ENCODE results near the gene LIX1L. TPM values are rescaled to one million over a fixed set of nuclear protein-coding genes. Genes with fewer than 3 reads are reported as not detected.
"Not testable (repeated sequence)": the region's sequence is repeated elsewhere in the genome, so short reads cannot be mapped to it uniquely, and the experiment has no call there.

Gene LIX1L
- total and polyA plus RNA-seq, 12 donors, result 9.6 to 61.2 (median 39.4) TPM

GRCh38 chr1:145927916-145928643 lies 29.7 kb downstream of the LIX1L start:
- intact Hi-C loops (cut with DNase I), result no loop called here
- Histone ChIP-seq H3K27ac (peak overlapping the region; percentile 89 to 96 (median 91)), H3K27me3 (no peaks in the 10 kb centered on the region), H3K4me3 (peak overlapping the region in 3 of 4 donors; percentile 80 to 96 (median 88)), H3K36me3 (replicated peaks in 1 of 2) (peaks cover 0 to 19% of the 10 kb centered on the region in 2 donors), H3K9me3 (replicated peaks in 1 of 3) (no peaks in the 10 kb centered on the region), H3K4me1 (replicated peaks in 1 of 2) (peaks cover 8 to 15% of the 10 kb centered on the region in 2 donors)
- DNase-seq, result no peak
- 61 to 66% (median 63%) methylated on average over 18 to 20 of the region's 20 CpGs for WGBS, 4 donors
- TF ChIP-seq POLR2A (IDR thresholded peaks at IDR 0.05), result no peak
- TF ChIP-seq CTCF (IDR thresholded peaks at IDR 0.05), result no peak

GRCh38 chr1:145927063-145927886 lies 30.5 kb downstream of the LIX1L start, which contains the start of gene RBM8A:
RBM8A (minus strand) TSS chr1:145927484; CDS start chr1:145927426, 58 bp downstream.
- Histone ChIP-seq H3K9me3 (replicated peaks in 1 of 3) (no peaks in the 10 kb centered on the region), H3K4me1 (replicated peaks in 1 of 2) (peaks cover 8 to 23% of the 10 kb centered on the region in 2 donors), H3K27ac (peak within 1 kb of the TSS; percentile 89 to 96 (median 91)), H3K36me3 (replicated peaks in 1 of 2) (peaks cover 0 to 26% of the 10 kb centered on the region in 2 donors), H3K4me3 (peak within 1 kb of the TSS; percentile 56 to 96 (median 84)), H3K27me3 (no peaks in the 10 kb centered on the region)
- 0 to 1% (median 0%) methylated on average over 41 of the region's 41 CpGs for WGBS, 4 donors
- TF ChIP-seq CTCF (IDR thresholded peaks at IDR 0.05), result peak; percentile 43 to 86 (median 74)
- peak; percentile 95 to 99 for TF ChIP-seq POLR2A (IDR thresholded peaks at IDR 0.05)
- DNase-seq, result peak; percentile 94 to 99 (median 97)
- intact Hi-C loops (cut with DNase I), result no loop called here

GRCh38 chr1:145926686-145927062 lies 31.1 kb downstream of the LIX1L start:
- Histone ChIP-seq H3K36me3 (replicated peaks in 1 of 2) (peaks cover 0 to 26% of the 10 kb centered on the region in 2 donors), H3K27me3 (no peaks in the 10 kb centered on the region), H3K27ac (peak overlapping the region; percentile 89 to 96 (median 91)), H3K4me3 (peak overlapping the region; percentile 56 to 96 (median 84)), H3K4me1 (replicated peaks in 1 of 2) (peaks cover 8 to 23% of the 10 kb centered on the region in 2 donors), H3K9me3 (replicated peaks in 1 of 3) (no peaks in the 10 kb centered on the region)
- peak in 1 of 7 donors; percentile 27 for DNase-seq
- WGBS, 4 donors, result 5 to 7% (median 6%) methylated on average over 19 of the region's 19 CpGs
- intact Hi-C loops (cut with DNase I), result no loop called here
- no peak for TF ChIP-seq POLR2A (IDR thresholded peaks at IDR 0.05)
- no peak for TF ChIP-seq CTCF (IDR thresholded peaks at IDR 0.05)

- peaks cover 16 to 43% of the 10 kb centered on the region in 2 donors for H3K4me1 ChIP-seq (replicated peaks in 1 of 2)
- no peak for DNase-seq
- no peaks in the 10 kb centered on the region for H3K27me3 ChIP-seq
- 78 to 89% (median 84%) methylated on average over 2 of the region's 2 CpGs for WGBS, 4 donors
- H3K9me3 ChIP-seq (replicated peaks in 1 of 3), result no peaks in the 10 kb centered on the region
- peaks cover 0 to 18% of the 10 kb centered on the region in 2 donors for H3K36me3 ChIP-seq (replicated peaks in 1 of 2)
- intact Hi-C loops (cut with DNase I), result no loop called here
- H3K27ac ChIP-seq, result no peak overlapping the region
- no peak for TF ChIP-seq POLR2A (IDR thresholded peaks at IDR 0.05)
- TF ChIP-seq CTCF (IDR thresholded peaks at IDR 0.05), result no peak
- no peak overlapping the region for H3K4me3 ChIP-seq
These were observed 35.6 kb downstream of the LIX1L start for GRCh38 chr1:145922266-145922665.

GRCh38 chr1:145920297-145920696 lies 37.5 kb downstream of the LIX1L start:
- H3K9me3 ChIP-seq (replicated peaks in 1 of 3); intact Hi-C loops (cut with DNase I); H3K27me3 ChIP-seq; H3K27ac ChIP-seq; H3K4me3 ChIP-seq; DNase-seq: not testable (repeated sequence)
- 92 to 99% (median 98%) methylated on average over 2 of the region's 4 CpGs for WGBS, 4 donors
- H3K4me1 ChIP-seq (replicated peaks in 1 of 2), result peaks cover 8 to 41% of the 10 kb centered on the region in 2 donors
- H3K36me3 ChIP-seq (replicated peaks in 1 of 2), result peaks cover 0 to 24% of the 10 kb centered on the region in 2 donors
